Kidney (tissue), 14 donors: ENCODE data around the gene SPG7. TPM values are rescaled to one million over a fixed set of nuclear protein-coding genes. Genes with fewer than 3 reads are reported as not detected.
A peak's percentile ranks its signal among the peaks of the same experiment; 100 is the strongest.

ENCODE experiments used
- DNase-seq, 5 donors: peaks; one replicate each; pipeline ENCODE4 v3.0.0-alpha.2; 2013 to 2020
- FAIRE-seq: peaks from 2 replicates; lab custom pipeline; 2012; peaks lifted over from hg19 to GRCh38; lab: Jason Lieb, UNC
- H3K27ac ChIP-seq, 2 donors: one replicate each; pipeline ENCODE4 v1.7.0; 2013; ENCODE audit warnings: low read depth in 2 of 2, low read length in 2 of 2, inconsistent platforms in 1 of 2
- H3K27me3 ChIP-seq: one replicate; pipeline ENCODE4 v1.7.1; 2013; ENCODE audit warnings: low read length, inconsistent platforms; ENCODE audit not compliant: control insufficient read depth, insufficient read depth
- H3K36me3 ChIP-seq, 3 donors: one replicate each; pipeline versions ENCODE4 v1.7.0 to v1.7.1; 2013; ENCODE audit warnings: low read length in 3 of 3, control low read depth in 1 of 3, inconsistent platforms in 1 of 3; ENCODE audit not compliant: insufficient read depth in 3 of 3, control insufficient read depth in 2 of 3
- H3K4me1 ChIP-seq, 3 donors: one replicate each; pipeline versions ENCODE4 v1.7.0 to v1.7.1; 2013; ENCODE audit warnings: low read length in 3 of 3, inconsistent platforms in 1 of 3, low read depth in 1 of 3; ENCODE audit not compliant: control insufficient read depth in 2 of 3, insufficient read depth in 2 of 3
- H3K4me3 ChIP-seq, 3 donors: one replicate each; pipeline versions ENCODE4 v1.7.0 to v1.8.1; 2013; ENCODE audit warnings: low read length in 3 of 3, control low read depth in 1 of 3, inconsistent platforms in 1 of 3
- H3K9ac ChIP-seq, 3 donors: one replicate each; pipeline versions ENCODE4 v1.7.0 to v1.7.1; 2013; ENCODE audit warnings: low read length in 3 of 3, control low read depth in 1 of 3, inconsistent platforms in 1 of 3
- H3K9me3 ChIP-seq, 3 donors: one replicate each; pipeline versions ENCODE4 v1.7.0 to v1.7.1; 2013; ENCODE audit warnings: low read length in 3 of 3, control low read depth in 1 of 3, inconsistent platforms in 1 of 3; ENCODE audit not compliant: control insufficient read depth in 2 of 3, insufficient read depth in 1 of 3
- CTCF ChIP-seq: IDR thresholded peaks from 3 replicates; pipeline ENCODE4 v1.5.1; 2012; ENCODE audit warnings: mild to moderate bottlenecking, moderate library complexity, borderline replicate concordance; ENCODE audit not compliant: insufficient read depth; ENCODE audit errors: extremely low read depth
- intact Hi-C: fragments of 100-400 bp; cut with DNase I; formaldehyde crosslinking; loops from one replicate; pipeline ENCODE4 v1.11.1; 2022
- polyA plus RNA-seq: library from polyadenylated mRNA; stranded (reverse); fragments of 350-450 nt; fragmentation: Illumina TruSeq; extraction: RNeasy Lipid Tissue Mini Kit (QIAGEN cat#74804); gene quantifications from one replicate; pipeline ENCODE4 v1.2.3, GENCODE V29; 2014; ENCODE audit warnings: low read depth, low replicate concordance; ENCODE audit not compliant: insufficient read depth
- total RNA-seq: library from RNA; stranded (reverse); fragmentation: NEBNext Ultra II Directional; extraction: Animal tissue kit (Norgen Biotek cat#: 25700); gene quantifications from one replicate; pipeline ENCODE4 v1.2.1, GENCODE V29; 2021
- donor health status: control.
- donor health status: control.
- donor health status: control.
- donor health status: control.
- donor health status: control.
- donor health status: DM: yes; HTN: yes; CAD: no.
- donor health status: Normal renal cell carcinoma (clear cell type).

SPG7 gene
- total and polyA plus RNA-seq, 2 donors from 2014 or later: 71.0 to 108 TPM

GRCh38 chr16:89576153-89577054 lies 68.2 kb downstream of the SPG7 start:
- no peaks in the 10 kb centered on the region for H3K9me3 ChIP-seq
- DNase-seq (peak in 2 of 5 donors; percentile 72 to 80), FAIRE-seq (no peak)
- no peak overlapping the region for H3K4me3 ChIP-seq
- H3K27me3 ChIP-seq: no peaks in the 10 kb centered on the region
- H3K36me3 ChIP-seq: no peaks in the 10 kb centered on the region
- intact Hi-C loops: loop anchor here (10.0 kb wide), 1 partner anchor 68 kb away; no protein-coding TSS in a partner anchor
- TF ChIP-seq CTCF: no peak
- H3K4me1 ChIP-seq: peaks cover 0 to 10% (median 8%) of the 10 kb centered on the region in 3 donors
- no peak overlapping the region for H3K9ac ChIP-seq
- H3K27ac ChIP-seq: no peak overlapping the region

GRCh38 chr16:89577055-89577759 lies 69.0 kb downstream of the SPG7 start:
- no peaks in the 10 kb centered on the region for H3K27me3 ChIP-seq
- DNase-seq: peak in 1 of 5 donors; percentile 71

GRCh38 chr16:89579351-89579750 lies 71.1 kb downstream of the SPG7 start:
- Histone ChIP-seq H3K27ac (no peak overlapping the region), H3K9me3 (no peaks in the 10 kb centered on the region), H3K4me3 (no peak overlapping the region), H3K36me3 (no peaks in the 10 kb centered on the region), H3K27me3 (no peaks in the 10 kb centered on the region), H3K4me1 (peaks cover 0 to 13% (median 0%) of the 10 kb centered on the region in 3 donors), H3K9ac (no peak overlapping the region)
- DNase-seq: no peak
- intact Hi-C loops: loop anchor here (10.0 kb wide), 1 partner anchor 65 kb away; no protein-coding TSS in a partner anchor
- no peak for FAIRE-seq
- TF ChIP-seq CTCF: no peak

More at GRCh38 chr16:89577055-89577759, 69.0 kb downstream of the SPG7 start:
- TF ChIP-seq CTCF: no peak
- intact Hi-C loops: loop anchor here (10.0 kb wide), 1 partner anchor 68 kb away; no protein-coding TSS in a partner anchor
- no peaks in the 10 kb centered on the region for H3K36me3 ChIP-seq
- FAIRE-seq: no peak
- peaks cover 0 to 13% (median 4%) of the 10 kb centered on the region in 3 donors for H3K4me1 ChIP-seq
- no peak overlapping the region for H3K27ac ChIP-seq
- H3K9me3 ChIP-seq: no peaks in the 10 kb centered on the region
- no peak overlapping the region for H3K4me3 ChIP-seq
- no peak overlapping the region for H3K9ac ChIP-seq
